ENCODE data around the gene SIK1. TPM values are rescaled to one million over a fixed set of nuclear protein-coding genes. Genes with fewer than 3 reads are reported as not detected.

Gene SIK1
- total and polyA plus RNA-seq, 2 donors (not counting 3 experiments of a cell fraction or from before 2014, with no cell fraction given), result 0.59 to 3.3 TPM

Other genes with a start within 250 kb of the SIK1 start
- 0.55 and 0.67 TPM in 2 replicates for gene HSF2BP, start 232.4 kb upstream of the SIK1 start, total RNA-seq
- 0.37 and 0.41 TPM in 2 replicates for gene HSF2BP, start 232.4 kb upstream of the SIK1 start, polyA plus RNA-seq
- 39.9 and 40.1 TPM in 2 replicates for gene RRP1B, start 232.4 kb upstream of the SIK1 start, total RNA-seq
- gene RRP1B, start 232.4 kb upstream of the SIK1 start, polyA plus RNA-seq, result 11.6 and 13.0 TPM in 2 replicates

All from endothelial cell of umbilical vein (primary cell).